GM12874 (cell line): ENCODE measurements around the gene BPIFB1.

Experiments
- CTCF ChIP-seq: IDR thresholded peaks from 2 replicates; pipeline ENCODE4 v1.5.1; 2011; ENCODE audit warnings: low read depth, mild to moderate bottlenecking, control low read depth, low read length, moderate library complexity; ENCODE audit not compliant: insufficient read depth

Gene BPIFB1

GRCh38 chr20:33351696-33352095 lies 68.7 kb downstream of the BPIFB1 start:
- TF ChIP-seq CTCF, result no peak

- TF ChIP-seq CTCF, result no peak
Observed at GRCh38 chr20:33352258-33353012, 69.4 kb downstream of the BPIFB1 start.

- TF ChIP-seq CTCF, result no peak
Observed at GRCh38 chr20:33353013-33353402, 70.0 kb downstream of the BPIFB1 start.
